SK-N-SH treated with all-trans-retinoic acid at 6 μM for 48 hours (cell line): ENCODE measurements around the gene NCAN.

Experiments
- ATAC-seq: fragments of 200-7000 bp; cut with Tn5 transposase; 3 replicates; pipeline ENCODE4 v1.9.1; 2020; ENCODE audit warnings: mild to moderate bottlenecking, moderate library complexity
- ARNTL ChIP-seq: fragments of 450-650 bp; formaldehyde crosslinking; IDR thresholded peaks from 2 replicates; pipeline ENCODE4 v1.5.0; 2020; ENCODE audit warnings: low read depth, mild to moderate bottlenecking, moderate library complexity, borderline replicate concordance
- BACH2 ChIP-seq: fragments of 250-450 bp; sonication (Bioruptor Pico); IDR thresholded peaks from 2 replicates; pipeline ENCODE4 v1.9.0; 2021; ENCODE audit warnings: mild to moderate bottlenecking, borderline replicate concordance
- CSDC2 ChIP-seq: fragments of 250-450 bp; sonication (Bioruptor Pico); IDR thresholded peaks from 2 replicates; pipeline ENCODE4 v1.5.0; 2020; ENCODE audit warnings: mild to moderate bottlenecking, moderate library complexity
- GLIS3 ChIP-seq: fragments of 250-450 bp; sonication (Bioruptor Pico); IDR thresholded peaks from 2 replicates; pipeline ENCODE4 v1.5.0; 2020; ENCODE audit warnings: mild to moderate bottlenecking, moderate library complexity
- ISL1 ChIP-seq: fragments of 250-450 bp; sonication (Bioruptor Pico); IDR thresholded peaks from 2 replicates; pipeline ENCODE4 v2.1.2; 2022; ENCODE audit warnings: mild to moderate bottlenecking, moderate library complexity
- OSR1 ChIP-seq: fragments of 250-450 bp; sonication (Bioruptor Pico); IDR thresholded peaks from 2 replicates; pipeline ENCODE4 v1.8.0; 2022; ENCODE audit warnings: moderate library complexity, mild to moderate bottlenecking, inconsistent platforms
- PPARA ChIP-seq: fragments of 250-450 bp; sonication (Bioruptor Pico); IDR thresholded peaks from 2 replicates; pipeline ENCODE4 v1.5.0; 2020; ENCODE audit warnings: mild to moderate bottlenecking, borderline replicate concordance
- RARB ChIP-seq: fragments of 250-450 bp; sonication (Bioruptor Pico); IDR thresholded peaks from 2 replicates; pipeline ENCODE4 v1.8.0; 2021; ENCODE audit warnings: mild to moderate bottlenecking, moderate library complexity
- SNAI2 ChIP-seq: fragments of 250-450 bp; sonication (Bioruptor Pico); IDR thresholded peaks from 2 replicates; pipeline ENCODE4 v1.5.0; 2020; ENCODE audit warnings: mild to moderate bottlenecking, moderate library complexity
- TCF4 ChIP-seq: fragments of 250-450 bp; sonication (Bioruptor Pico); IDR thresholded peaks from 2 replicates; pipeline ENCODE4 v1.8.0; 2021; ENCODE audit warnings: mild to moderate bottlenecking, moderate library complexity, borderline replicate concordance
- TOX ChIP-seq: fragments of 250-450 bp; sonication (Bioruptor Pico); IDR thresholded peaks from 2 replicates; pipeline ENCODE4 v1.8.0; 2021; ENCODE audit warnings: mild to moderate bottlenecking, moderate library complexity, borderline replicate concordance
- ZC3H10 ChIP-seq: fragments of 250-450 bp; sonication (Bioruptor Pico); IDR thresholded peaks from 2 replicates; pipeline ENCODE4 v1.5.1; 2021; ENCODE audit warnings: mild to moderate bottlenecking, moderate library complexity
- ZFP3 ChIP-seq: fragments of 250-450 bp; sonication (Bioruptor Pico); IDR thresholded peaks from 2 replicates; pipeline ENCODE4 v1.5.0; 2020; ENCODE audit warnings: mild to moderate bottlenecking, moderate library complexity
- ZFP30 ChIP-seq: fragments of 450-650 bp; formaldehyde crosslinking; IDR thresholded peaks from 2 replicates; pipeline ENCODE4 v1.5.0; 2022; ENCODE audit warnings: mild to moderate bottlenecking, moderate library complexity
- ZNF565 ChIP-seq: fragments of 450-650 bp; formaldehyde crosslinking; conservative IDR thresholded peaks from 2 replicates; pipeline ENCODE4 v1.5.0; 2020; ENCODE audit warnings: low read depth, mild to moderate bottlenecking, moderate library complexity
- ZNF70 ChIP-seq: fragments of 450-650 bp; formaldehyde crosslinking; IDR thresholded peaks from 2 replicates; pipeline ENCODE4 v1.5.0; 2020; ENCODE audit warnings: mild to moderate bottlenecking, moderate library complexity
- ZNF8 ChIP-seq: fragments of 450-650 bp; formaldehyde crosslinking; IDR thresholded peaks from 2 replicates; pipeline ENCODE4 v1.5.0; 2020; ENCODE audit warnings: mild to moderate bottlenecking, moderate library complexity
- TF ChIP-seq, protein P1 (sequence below): fragments of 250-450 bp; sonication (Bioruptor Pico); IDR thresholded peaks from 2 replicates; pipeline ENCODE4 v1.5.0; 2020; ENCODE audit warnings: mild to moderate bottlenecking, moderate library complexity
- TF ChIP-seq, protein P2 (sequence below): fragments of 250-450 bp; sonication (Bioruptor Pico); IDR thresholded peaks from 2 replicates; pipeline ENCODE4 v1.8.0; 2021; ENCODE audit warnings: low read depth, mild to moderate bottlenecking, moderate library complexity, borderline replicate concordance
- TF ChIP-seq, protein P3 (sequence below): fragments of 250-450 bp; sonication (Bioruptor Pico); IDR thresholded peaks from 2 replicates; pipeline ENCODE4 v1.5.1; 2020; ENCODE audit warnings: low read depth, mild to moderate bottlenecking, moderate library complexity
- TF ChIP-seq, protein P4 (sequence below): fragments of 250-450 bp; sonication (Bioruptor Pico); IDR thresholded peaks from 2 replicates; pipeline ENCODE4 v1.5.1; 2021; ENCODE audit warnings: mild to moderate bottlenecking, moderate library complexity
- TF ChIP-seq, protein P5 (sequence below): fragments of 250-450 bp; sonication (Bioruptor Pico); IDR thresholded peaks from 2 replicates; pipeline ENCODE4 v1.8.0; 2020; ENCODE audit warnings: mild to moderate bottlenecking, moderate library complexity, borderline replicate concordance

The NCAN gene

DNA sequence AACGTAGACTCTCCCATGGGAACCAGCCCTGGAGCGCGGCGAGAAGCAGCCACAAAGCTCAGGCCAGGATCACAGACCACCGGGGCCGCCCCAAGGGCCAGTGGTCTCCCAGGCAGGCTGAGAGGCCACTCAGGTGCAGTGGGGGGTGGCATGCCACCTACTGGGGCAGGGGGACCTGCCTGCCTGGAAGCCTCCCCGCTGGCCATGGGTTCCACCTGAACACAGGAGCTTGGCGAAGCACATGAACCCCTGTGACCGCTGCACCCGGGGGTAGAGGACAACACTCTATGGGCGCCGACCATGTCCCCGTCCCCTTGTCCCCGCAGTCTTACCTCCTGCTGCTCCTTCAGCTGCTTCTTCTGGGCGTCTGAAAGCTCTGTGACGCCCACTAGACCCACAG, 68.1 kb downstream of the NCAN start:
- no peak for TF ChIP-seq CSDC2 (CRISPR knock-in tag)
- TF ChIP-seq OSR1 (CRISPR knock-in tag) = no peak
- TF ChIP-seq SNAI2 (CRISPR knock-in tag) = no peak
- no peak for TF ChIP-seq ZC3H10 (CRISPR knock-in tag)
- no peak for TF ChIP-seq ISL1 (CRISPR knock-in tag)
- no peak for TF ChIP-seq TOX (CRISPR knock-in tag)
- TF ChIP-seq ZNF565 (CRISPR knock-in tag) = no peak
- TF ChIP-seq RARB (CRISPR knock-in tag) = no peak
- TF ChIP-seq, protein P1, sequence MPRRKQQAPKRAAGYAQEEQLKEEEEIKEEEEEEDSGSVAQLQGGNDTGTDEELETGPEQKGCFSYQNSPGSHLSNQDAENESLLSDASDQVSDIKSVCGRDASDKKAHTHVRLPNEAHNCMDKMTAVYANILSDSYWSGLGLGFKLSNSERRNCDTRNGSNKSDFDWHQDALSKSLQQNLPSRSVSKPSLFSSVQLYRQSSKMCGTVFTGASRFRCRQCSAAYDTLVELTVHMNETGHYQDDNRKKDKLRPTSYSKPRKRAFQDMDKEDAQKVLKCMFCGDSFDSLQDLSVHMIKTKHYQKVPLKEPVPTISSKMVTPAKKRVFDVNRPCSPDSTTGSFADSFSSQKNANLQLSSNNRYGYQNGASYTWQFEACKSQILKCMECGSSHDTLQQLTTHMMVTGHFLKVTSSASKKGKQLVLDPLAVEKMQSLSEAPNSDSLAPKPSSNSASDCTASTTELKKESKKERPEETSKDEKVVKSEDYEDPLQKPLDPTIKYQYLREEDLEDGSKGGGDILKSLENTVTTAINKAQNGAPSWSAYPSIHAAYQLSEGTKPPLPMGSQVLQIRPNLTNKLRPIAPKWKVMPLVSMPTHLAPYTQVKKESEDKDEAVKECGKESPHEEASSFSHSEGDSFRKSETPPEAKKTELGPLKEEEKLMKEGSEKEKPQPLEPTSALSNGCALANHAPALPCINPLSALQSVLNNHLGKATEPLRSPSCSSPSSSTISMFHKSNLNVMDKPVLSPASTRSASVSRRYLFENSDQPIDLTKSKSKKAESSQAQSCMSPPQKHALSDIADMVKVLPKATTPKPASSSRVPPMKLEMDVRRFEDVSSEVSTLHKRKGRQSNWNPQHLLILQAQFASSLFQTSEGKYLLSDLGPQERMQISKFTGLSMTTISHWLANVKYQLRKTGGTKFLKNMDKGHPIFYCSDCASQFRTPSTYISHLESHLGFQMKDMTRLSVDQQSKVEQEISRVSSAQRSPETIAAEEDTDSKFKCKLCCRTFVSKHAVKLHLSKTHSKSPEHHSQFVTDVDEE (CRISPR knock-in tag) = no peak
- TF ChIP-seq, protein P2, sequence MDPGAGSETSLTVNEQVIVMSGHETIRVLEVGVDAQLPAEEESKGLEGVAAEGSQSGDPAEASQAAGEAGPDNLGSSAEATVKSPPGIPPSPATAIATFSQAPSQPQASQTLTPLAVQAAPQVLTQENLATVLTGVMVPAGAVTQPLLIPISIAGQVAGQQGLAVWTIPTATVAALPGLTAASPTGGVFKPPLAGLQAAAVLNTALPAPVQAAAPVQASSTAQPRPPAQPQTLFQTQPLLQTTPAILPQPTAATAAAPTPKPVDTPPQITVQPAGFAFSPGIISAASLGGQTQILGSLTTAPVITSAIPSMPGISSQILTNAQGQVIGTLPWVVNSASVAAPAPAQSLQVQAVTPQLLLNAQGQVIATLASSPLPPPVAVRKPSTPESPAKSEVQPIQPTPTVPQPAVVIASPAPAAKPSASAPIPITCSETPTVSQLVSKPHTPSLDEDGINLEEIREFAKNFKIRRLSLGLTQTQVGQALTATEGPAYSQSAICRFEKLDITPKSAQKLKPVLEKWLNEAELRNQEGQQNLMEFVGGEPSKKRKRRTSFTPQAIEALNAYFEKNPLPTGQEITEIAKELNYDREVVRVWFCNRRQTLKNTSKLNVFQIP (CRISPR knock-in tag) = no peak
- no peak for TF ChIP-seq GLIS3 (CRISPR knock-in tag)
- TF ChIP-seq, protein P3, sequence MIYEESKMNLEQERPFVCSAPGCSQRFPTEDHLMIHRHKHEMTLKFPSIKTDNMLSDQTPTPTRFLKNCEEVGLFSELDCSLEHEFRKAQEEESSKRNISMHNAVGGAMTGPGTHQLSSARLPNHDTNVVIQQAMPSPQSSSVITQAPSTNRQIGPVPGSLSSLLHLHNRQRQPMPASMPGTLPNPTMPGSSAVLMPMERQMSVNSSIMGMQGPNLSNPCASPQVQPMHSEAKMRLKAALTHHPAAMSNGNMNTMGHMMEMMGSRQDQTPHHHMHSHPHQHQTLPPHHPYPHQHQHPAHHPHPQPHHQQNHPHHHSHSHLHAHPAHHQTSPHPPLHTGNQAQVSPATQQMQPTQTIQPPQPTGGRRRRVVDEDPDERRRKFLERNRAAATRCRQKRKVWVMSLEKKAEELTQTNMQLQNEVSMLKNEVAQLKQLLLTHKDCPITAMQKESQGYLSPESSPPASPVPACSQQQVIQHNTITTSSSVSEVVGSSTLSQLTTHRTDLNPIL (CRISPR knock-in tag) = no peak
- ATAC-seq = no peak

DNA sequence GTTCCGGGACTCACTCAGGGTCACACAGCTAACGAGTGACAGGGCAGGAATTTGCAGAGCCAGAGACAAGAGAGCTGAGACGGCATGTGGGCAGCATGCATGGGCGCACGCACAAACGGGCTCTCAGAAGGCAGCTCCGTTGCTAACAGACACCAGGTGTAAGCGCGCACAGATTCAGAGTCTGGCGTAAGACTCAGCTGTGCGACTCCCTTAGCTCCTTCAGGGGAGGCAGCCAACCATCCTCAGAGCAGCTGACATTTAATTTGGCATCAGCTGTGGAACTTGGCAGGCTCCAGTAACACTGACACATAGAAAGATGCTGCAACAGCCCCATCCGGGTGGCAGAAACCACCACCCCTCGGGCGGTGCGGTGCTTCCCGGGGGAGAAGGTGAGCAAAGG, 68.8 kb downstream of the NCAN start:
- TF ChIP-seq, protein P4, sequence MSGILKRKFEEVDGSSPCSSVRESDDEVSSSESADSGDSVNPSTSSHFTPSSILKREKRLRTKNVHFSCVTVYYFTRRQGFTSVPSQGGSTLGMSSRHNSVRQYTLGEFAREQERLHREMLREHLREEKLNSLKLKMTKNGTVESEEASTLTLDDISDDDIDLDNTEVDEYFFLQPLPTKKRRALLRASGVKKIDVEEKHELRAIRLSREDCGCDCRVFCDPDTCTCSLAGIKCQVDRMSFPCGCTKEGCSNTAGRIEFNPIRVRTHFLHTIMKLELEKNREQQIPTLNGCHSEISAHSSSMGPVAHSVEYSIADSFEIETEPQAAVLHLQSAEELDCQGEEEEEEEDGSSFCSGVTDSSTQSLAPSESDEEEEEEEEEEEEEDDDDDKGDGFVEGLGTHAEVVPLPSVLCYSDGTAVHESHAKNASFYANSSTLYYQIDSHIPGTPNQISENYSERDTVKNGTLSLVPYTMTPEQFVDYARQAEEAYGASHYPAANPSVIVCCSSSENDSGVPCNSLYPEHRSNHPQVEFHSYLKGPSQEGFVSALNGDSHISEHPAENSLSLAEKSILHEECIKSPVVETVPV (CRISPR knock-in tag) = no peak
- TF ChIP-seq ZFP3 (no peak), SNAI2 (CRISPR knock-in tag) (no peak), ZNF565 (CRISPR knock-in tag) (no peak), ZNF8 (CRISPR knock-in tag) (no peak), ZFP30 (no peak), GLIS3 (CRISPR knock-in tag) (no peak), BACH2 (CRISPR knock-in tag) (no peak), OSR1 (CRISPR knock-in tag) (no peak), ZNF70 (CRISPR knock-in tag) (no peak), ARNTL (CRISPR knock-in tag) (no peak), RARB (CRISPR knock-in tag) (no peak), CSDC2 (CRISPR knock-in tag) (no peak), PPARA (no peak), ZC3H10 (CRISPR knock-in tag) (no peak), TCF4 (CRISPR knock-in tag) (no peak)
- TF ChIP-seq, protein P5, sequence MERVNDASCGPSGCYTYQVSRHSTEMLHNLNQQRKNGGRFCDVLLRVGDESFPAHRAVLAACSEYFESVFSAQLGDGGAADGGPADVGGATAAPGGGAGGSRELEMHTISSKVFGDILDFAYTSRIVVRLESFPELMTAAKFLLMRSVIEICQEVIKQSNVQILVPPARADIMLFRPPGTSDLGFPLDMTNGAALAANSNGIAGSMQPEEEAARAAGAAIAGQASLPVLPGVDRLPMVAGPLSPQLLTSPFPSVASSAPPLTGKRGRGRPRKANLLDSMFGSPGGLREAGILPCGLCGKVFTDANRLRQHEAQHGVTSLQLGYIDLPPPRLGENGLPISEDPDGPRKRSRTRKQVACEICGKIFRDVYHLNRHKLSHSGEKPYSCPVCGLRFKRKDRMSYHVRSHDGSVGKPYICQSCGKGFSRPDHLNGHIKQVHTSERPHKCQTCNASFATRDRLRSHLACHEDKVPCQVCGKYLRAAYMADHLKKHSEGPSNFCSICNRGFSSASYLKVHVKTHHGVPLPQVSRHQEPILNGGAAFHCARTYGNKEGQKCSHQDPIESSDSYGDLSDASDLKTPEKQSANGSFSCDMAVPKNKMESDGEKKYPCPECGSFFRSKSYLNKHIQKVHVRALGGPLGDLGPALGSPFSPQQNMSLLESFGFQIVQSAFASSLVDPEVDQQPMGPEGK (CRISPR knock-in tag) = no peak
- TF ChIP-seq, protein P2 (CRISPR knock-in tag) = no peak
- TF ChIP-seq, protein P1 (CRISPR knock-in tag) = no peak
- no peak for ATAC-seq
